Smooth muscle cell (in vitro differentiated cells): ENCODE results near the gene SLC6A3. TPM values are rescaled to one million over a fixed set of nuclear protein-coding genes. Genes with fewer than 3 reads are reported as not detected.

ENCODE experiments used
- DNase-seq: peaks from one replicate; lab custom pipeline; 2025; ENCODE audit not compliant: unreplicated experiment; lab: John Stamatoyannopoulos, UW
- H2AFZ ChIP-seq: fragments of 200-600 bp; sonication (generic); 2 replicates; pipeline ENCODE4 v1.6.0; 2016; ENCODE audit warnings: antibody characterized with exemption, low read depth, mild to moderate bottlenecking
- H3F3A ChIP-seq: fragments of 200-600 bp; sonication (generic); 2 replicates; pipeline ENCODE4 v1.6.0; 2017; ENCODE audit warnings: antibody characterized with exemption, low read depth
- H3K27ac ChIP-seq: fragments of 200-600 bp; sonication (generic); 2 replicates; pipeline ENCODE4 v1.5.1; 2016; ENCODE audit warnings: low read depth, mild to moderate bottlenecking
- H3K27me3 ChIP-seq: fragments of 200-600 bp; sonication (generic); 2 replicates; pipeline ENCODE4 v1.6.1; 2016; ENCODE audit warnings: low read depth, mild to moderate bottlenecking
- H3K36me3 ChIP-seq: fragments of 200-600 bp; sonication (generic); 2 replicates; pipeline ENCODE4 v1.5.1; 2016; ENCODE audit warnings: low read depth
- H3K4me1 ChIP-seq: fragments of 200-600 bp; sonication (generic); 2 replicates; pipeline ENCODE4 v1.5.1; 2016; ENCODE audit warnings: low read depth
- H3K4me2 ChIP-seq: fragments of 200-600 bp; sonication (generic); 2 replicates; pipeline ENCODE4 v1.6.0; 2016; ENCODE audit warnings: mild to moderate bottlenecking
- H3K4me3 ChIP-seq: fragments of 200-600 bp; sonication (generic); 2 replicates; pipeline ENCODE4 v1.5.1; 2016; ENCODE audit warnings: mild to moderate bottlenecking
- H3K79me2 ChIP-seq: fragments of 200-600 bp; sonication (generic); 2 replicates; pipeline ENCODE4 v1.6.0; 2016; ENCODE audit warnings: low read depth, mild to moderate bottlenecking
- H3K9ac ChIP-seq: fragments of 200-600 bp; sonication (generic); 2 replicates; pipeline ENCODE4 v1.6.0; 2016; ENCODE audit warnings: low read depth
- H3K9me3 ChIP-seq: fragments of 200-600 bp; sonication (generic); replicated peaks from 2 replicates; pipeline ENCODE4 v1.5.1; 2016; ENCODE audit warnings: low read depth
- H4K20me1 ChIP-seq: fragments of 200-600 bp; sonication (generic); 2 replicates; pipeline ENCODE4 v1.6.0; 2016; ENCODE audit warnings: low read depth
- CTCF ChIP-seq: fragments of 200-600 bp; sonication (generic); IDR thresholded peaks from 2 replicates; pipeline ENCODE4 v1.5.1; 2017; ENCODE audit warnings: borderline replicate concordance, mild to moderate bottlenecking, antibody characterized with exemption; ENCODE audit not compliant: insufficient read depth, poor library complexity, severe bottlenecking
- WGBS: methylation state at CpG from one replicate; pipeline ENCODE4 v1.1.7; 2016; ENCODE audit warnings: low lambda C conversion rate; 5-methylcytosine and 5-hydroxymethylcytosine counted together
- polyA plus RNA-seq: library from polyadenylated mRNA; unstranded; fragments of >200 nt; fragmentation: Nextera tagmentation; extraction: Ambion mirVana; gene quantifications from 2 replicates; pipeline ENCODE4 v1.2.1, GENCODE V29; 2016
- total RNA-seq: library from RNA; depleted of rRNA; stranded (reverse); fragments of >200 nt; gene quantifications from 2 replicates; pipeline ENCODE4 v1.2.3, GENCODE V29; 2014

Gene SLC6A3
- total and polyA plus RNA-seq, 2 experiments from 2014 or later, result not detected

GRCh38 chr5:1388383-1388967, 56.8 kb downstream of the SLC6A3 start:
- TF ChIP-seq CTCF, result no peak
- no peaks in the 10 kb centered on the region for H3K9me3 ChIP-seq
- WGBS, result 84% methylated on average over 4 of the region's 4 CpGs
- H3K4me1 ChIP-seq, result peaks cover 4% of the 10 kb centered on the region
- H3K4me3 ChIP-seq, result no peak overlapping the region
- H4K20me1 ChIP-seq, result no peaks in the 10 kb centered on the region
- no peaks in the 10 kb centered on the region for H3K79me2 ChIP-seq
- no peaks in the 10 kb centered on the region for H3F3A ChIP-seq
- no peak overlapping the region for H3K9ac ChIP-seq
- no peak overlapping the region for H3K27ac ChIP-seq
- H2AFZ ChIP-seq, result no peak overlapping the region
- H3K36me3 ChIP-seq, result no peaks in the 10 kb centered on the region
- H3K4me2 ChIP-seq, result no peak overlapping the region
- H3K27me3 ChIP-seq, result peaks cover 58% of the 10 kb centered on the region
- DNase-seq, result no peak

GRCh38 chr5:1387876-1388275, 57.4 kb downstream of the SLC6A3 start:
- Histone ChIP-seq H3K9me3 (no peaks in the 10 kb centered on the region), H3K27me3 (peaks cover 58% of the 10 kb centered on the region), H3K79me2 (no peaks in the 10 kb centered on the region), H3K9ac (no peak overlapping the region), H3F3A (no peaks in the 10 kb centered on the region), H3K4me1 (peaks cover 4% of the 10 kb centered on the region), H2AFZ (no peak overlapping the region), H3K4me2 (no peak overlapping the region), H4K20me1 (no peaks in the 10 kb centered on the region), H3K4me3 (no peak overlapping the region), H3K36me3 (no peaks in the 10 kb centered on the region), H3K27ac (no peak overlapping the region)
- 94% methylated on average over 5 of the region's 5 CpGs for WGBS
- DNase-seq, result no peak
- TF ChIP-seq CTCF, result no peak

- TF ChIP-seq CTCF, result no peak
- H3K4me3 ChIP-seq, result no peak overlapping the region
- H3K4me1 ChIP-seq, result peaks cover 4% of the 10 kb centered on the region
These were observed 58.0 kb downstream of the SLC6A3 start for GRCh38 chr5:1387059-1387755.

More at GRCh38 chr5:1387059-1387755, 58.0 kb downstream of the SLC6A3 start:
- Histone ChIP-seq H3K27ac (no peak overlapping the region), H3K27me3 (peaks cover 58% of the 10 kb centered on the region), H3K36me3 (no peaks in the 10 kb centered on the region), H3K9me3 (no peaks in the 10 kb centered on the region), H3F3A (no peaks in the 10 kb centered on the region), H3K4me2 (no peak overlapping the region), H3K79me2 (no peaks in the 10 kb centered on the region), H3K9ac (no peak overlapping the region), H2AFZ (no peak overlapping the region), H4K20me1 (no peaks in the 10 kb centered on the region)
- no peak for DNase-seq
- WGBS, result 80% methylated on average over 11 of the region's 11 CpGs
